NCI-H2196 (cell line): Measurements from ENCODE around the gene PTCHD1.

Experiments
- DNase-seq: peaks from one replicate; lab custom pipeline; 2025; ENCODE audit not compliant: unreplicated experiment; lab: John Stamatoyannopoulos, UW

PTCHD1 gene

DNA sequence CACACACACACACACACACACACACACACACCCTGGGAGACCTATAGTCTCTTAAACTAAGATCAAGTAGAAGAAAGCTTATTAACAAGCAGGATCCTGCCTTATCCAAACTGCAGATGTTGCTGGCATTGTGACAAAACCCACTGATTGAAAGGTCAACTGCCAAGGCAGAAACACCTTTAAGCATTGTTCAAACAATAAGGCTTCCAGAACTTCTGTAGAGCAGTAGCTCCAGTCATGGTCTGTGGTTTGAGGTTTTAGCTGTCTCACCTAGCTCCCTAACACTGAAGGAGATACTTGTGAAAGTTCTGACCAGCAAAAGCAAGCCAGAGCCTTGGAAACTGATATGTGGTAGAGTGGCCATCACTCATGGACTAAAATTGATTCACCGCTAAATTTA is 59.8 kb downstream of the PTCHD1 start:
- DNase-seq: peak; percentile 21

DNA sequence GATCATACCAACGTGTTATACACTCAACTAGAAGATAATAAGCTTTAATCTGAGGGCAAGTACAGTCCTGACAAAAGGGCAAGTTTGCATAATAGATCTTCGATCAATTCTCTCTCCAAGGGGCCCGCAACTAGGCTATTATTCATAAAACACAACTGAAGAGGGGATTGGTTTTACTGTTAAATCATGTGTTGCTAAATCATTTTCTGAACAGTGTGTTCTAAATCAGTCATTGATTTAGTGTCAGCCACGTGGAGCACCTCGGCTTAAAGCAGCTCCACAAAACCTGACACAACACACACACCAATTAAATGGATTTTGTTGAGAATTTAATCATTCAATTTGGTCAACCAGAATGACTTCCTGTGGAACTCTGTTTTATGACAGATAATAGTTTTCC is 61.6 kb downstream of the PTCHD1 start:
- no peak for DNase-seq

DNA sequence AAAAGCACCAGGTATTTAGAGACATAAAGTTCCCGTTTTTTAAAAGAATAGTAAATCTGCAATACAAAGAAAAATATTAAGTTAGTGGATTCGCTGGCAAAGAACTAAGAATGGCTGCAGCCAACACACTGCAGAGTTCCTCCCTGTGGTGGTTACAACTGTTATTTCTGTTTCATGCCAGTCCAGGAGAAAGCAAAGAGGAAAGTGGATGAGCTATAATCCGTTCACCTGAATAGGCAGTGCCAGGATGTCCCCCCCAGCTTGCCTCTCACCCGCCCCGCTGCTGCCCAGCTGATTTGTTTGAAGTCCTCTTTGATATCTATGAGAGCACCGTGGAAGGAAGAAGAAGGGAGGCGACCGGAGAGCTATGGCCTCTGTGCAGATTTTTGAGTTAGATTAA is 63.9 kb downstream of the PTCHD1 start:
- DNase-seq: no peak

DNA sequence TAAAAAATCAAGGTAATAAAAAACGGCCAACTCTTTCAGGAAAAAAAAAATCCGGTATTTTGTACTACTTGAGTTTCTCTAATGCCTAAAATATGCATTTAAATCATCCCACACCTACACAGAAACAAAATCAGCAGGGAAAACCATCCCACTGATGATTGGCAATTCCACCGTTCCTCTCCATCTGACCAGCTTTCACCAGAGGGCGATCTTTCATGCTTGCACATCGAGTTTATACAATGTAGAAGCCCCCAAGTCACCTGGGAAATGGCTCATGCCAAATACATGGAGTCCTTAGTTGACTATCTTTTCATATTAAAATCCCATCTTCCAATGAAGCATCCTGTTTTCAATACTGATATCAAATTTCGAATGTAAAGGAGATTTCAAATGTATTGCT is 69.2 kb downstream of the PTCHD1 start:
- DNase-seq: no peak

DNA sequence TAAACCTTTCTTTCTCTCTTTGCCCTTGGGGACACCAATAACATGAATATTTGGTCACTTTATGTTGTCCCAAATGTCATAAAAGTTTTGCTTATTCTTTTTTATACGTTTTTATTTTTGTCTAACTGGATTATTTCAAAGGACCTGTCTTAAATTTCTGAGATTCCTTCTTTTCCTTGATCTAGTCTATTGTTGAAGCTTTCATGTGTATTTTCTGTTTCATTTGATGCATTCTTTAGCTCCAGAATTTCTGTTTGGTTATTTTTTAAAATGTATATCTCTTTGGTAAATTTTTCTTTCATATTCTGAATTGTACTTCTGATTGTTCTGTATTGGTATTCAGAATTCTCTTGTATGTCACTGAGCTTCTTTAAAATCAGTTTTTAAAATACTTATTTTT is 88.3 kb downstream of the PTCHD1 start:
- DNase-seq: no peak

DNA sequence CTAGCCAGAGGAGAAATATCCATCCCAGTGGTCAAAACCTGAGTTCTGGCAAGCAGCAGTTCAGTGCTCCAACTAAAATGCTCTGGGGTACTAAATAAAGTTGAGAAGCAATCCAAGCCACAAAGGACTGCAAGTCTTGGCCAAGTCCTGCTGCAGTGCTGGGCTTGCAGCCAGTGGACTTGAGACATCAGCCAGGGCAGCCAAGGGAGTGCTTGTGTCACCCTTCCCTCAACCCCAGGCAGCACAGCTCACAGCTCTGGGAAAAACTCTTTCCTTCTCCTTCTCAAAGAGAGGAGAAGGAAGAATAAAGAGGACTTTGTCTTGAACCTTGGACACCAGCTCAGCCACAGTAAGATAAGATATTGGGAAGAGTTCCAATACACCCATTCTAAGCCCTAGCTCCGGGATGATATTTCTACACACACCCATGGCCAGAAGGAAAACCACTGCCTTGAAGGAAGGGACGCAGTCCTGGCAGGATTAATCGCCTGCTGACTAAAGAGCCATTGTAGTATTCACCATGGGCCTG is 99.8 kb downstream of the PTCHD1 start:
- peak; percentile 3 for DNase-seq

DNA sequence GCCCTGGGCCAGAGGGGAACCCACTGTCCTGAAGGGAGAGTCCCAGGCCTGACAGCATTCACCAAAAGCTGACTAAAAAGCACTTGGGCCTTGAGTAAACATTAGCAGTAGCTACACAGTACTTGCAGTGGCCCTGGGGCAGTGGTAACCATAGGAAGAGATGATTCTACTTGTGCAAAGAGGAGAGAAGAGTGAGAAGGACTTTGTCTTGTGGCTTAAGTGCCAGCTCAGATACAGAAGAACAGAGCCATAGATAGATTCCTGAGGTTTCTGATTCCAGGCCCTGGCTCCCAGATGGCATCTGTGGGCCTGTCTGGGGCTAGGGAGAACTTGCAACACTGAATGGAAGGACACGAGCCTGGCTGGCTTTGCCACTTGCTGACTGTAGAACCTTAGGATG is 100.5 kb downstream of the PTCHD1 start:
- DNase-seq: no peak

DNA sequence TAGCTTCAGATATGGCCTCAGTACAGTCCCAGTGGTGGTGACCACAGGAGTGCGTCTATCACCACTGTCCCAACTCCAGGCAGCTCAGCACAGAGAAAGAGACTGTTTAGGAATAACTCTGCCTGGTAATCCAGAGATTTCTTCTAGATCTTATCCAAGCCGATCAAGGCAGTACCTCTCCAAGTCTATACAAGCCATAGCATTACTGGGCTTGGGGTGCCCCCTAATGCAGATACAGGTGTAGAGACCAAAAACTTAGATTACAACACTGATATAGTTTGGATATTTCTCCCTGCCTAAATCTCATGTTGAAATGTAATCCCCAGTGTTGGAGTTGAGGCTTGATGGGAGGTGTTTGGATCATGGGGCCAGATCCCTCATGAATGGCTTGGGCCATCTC is 100.9 kb downstream of the PTCHD1 start:
- DNase-seq: no peak

DNA sequence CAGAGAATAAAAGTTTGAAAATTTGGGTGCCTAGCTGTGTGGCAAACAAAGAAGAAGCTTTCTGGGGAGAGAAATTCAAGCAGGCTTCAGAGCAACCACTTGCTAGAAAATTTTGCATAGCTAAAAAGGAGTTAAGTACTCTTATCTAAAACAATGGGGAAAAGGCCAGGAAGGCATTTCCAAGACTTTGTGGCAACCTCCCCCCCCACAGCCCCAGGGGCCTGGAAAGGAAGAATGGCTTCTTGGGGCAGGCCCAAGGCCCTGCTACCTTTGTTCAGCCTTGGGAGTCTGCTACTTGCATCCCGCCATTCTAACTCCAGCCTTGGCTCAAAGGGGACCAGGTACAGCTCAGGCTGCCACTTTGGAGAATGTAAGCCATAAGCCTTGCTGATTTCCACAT is 102.2 kb downstream of the PTCHD1 start:
- DNase-seq: no peak

DNA sequence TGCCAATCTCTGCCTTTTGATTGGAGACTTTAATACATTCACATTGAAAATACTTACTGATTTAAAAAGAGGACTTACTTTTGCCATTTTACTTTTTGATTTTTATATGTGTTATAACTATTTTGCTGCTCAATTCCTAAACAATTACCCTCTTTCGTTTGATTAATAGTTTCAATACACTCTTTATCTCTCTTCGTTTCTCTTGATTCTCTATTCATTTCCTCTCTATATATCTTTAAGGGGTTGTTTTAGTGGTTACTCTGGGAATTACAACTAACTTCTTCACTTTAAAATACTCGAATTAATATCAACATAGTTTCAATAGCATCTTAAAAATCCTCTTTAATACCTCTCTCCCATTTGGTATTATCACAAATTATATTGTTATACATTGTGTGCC is 116.6 kb downstream of the PTCHD1 start:
- DNase-seq: no peak
